ENCODE measurements around the gene CHID1. TPM values are rescaled to one million over a fixed set of nuclear protein-coding genes. Genes with fewer than 3 reads are reported as not detected.
A peak's percentile ranks its signal among the peaks of the same experiment; 100 is the strongest.

Gene CHID1
- total and polyA plus RNA-seq, 9 of the 15 experiments (the other 6 are each of a cell fraction or from before 2014, with no cell fraction given): 15.1 to 108 (median 39.8) TPM

GRCh38 chr11:926341-926916 lies 15.8 kb upstream of the CHID1 start (continued):
- TF ChIP-seq PHTF2 (CRISPR knock-in tag; IDR thresholded peaks at IDR 0.05): no peak
- TF ChIP-seq ZNF780A (CRISPR knock-in tag; IDR thresholded peaks at IDR 0.05): no peak
- TF ChIP-seq POLR2AphosphoS2 (IDR thresholded peaks at IDR 0.05; ENCODE audit: low read length): no peak
- peak; percentile 15; the same call in 1 of the 2 replicates for TF ChIP-seq CXXC5 (CRISPR knock-in tag; IDR thresholded peaks at IDR 0.05)

GRCh38 chr11:925496-926301 lies 15.1 kb upstream of the CHID1 start, which contains the start of gene AP2A2:
Gene AP2A2 (plus strand): TSS chr11:925870. CDS start chr11:926022, 152 bp downstream.
- DNase-seq (ENCODE audit: extremely low read depth in 1 of 4, low spot score in 3 of 4) (peak; percentile 93 to 96 (median 95)), ATAC-seq (peak; percentile 89), FAIRE-seq (peak; percentile 72)
- peak within 1 kb of the TSS; percentile 98 for H2AFZ ChIP-seq (ENCODE audit: low read depth, low read length)
- peaks cover 4% of the 10 kb centered on the region for H3K9me1 ChIP-seq (ENCODE audit: control insufficient read depth, insufficient read depth, low read length)
- intact Hi-C loops (cut with micrococcal nuclease) (no loop called here), in situ Hi-C loops (cut with MboI) (no loop called here)
- H4K20me1 ChIP-seq (replicated peaks; ENCODE audit: control insufficient read depth, insufficient read depth, low read length): no peaks in the 10 kb centered on the region; the same call in 1 of the 2 replicates
- peak within 1 kb of the TSS; percentile 85; the same call in 2 of the 3 replicates for H3K27ac ChIP-seq (ENCODE audit: extremely low read depth, low read depth, low read length)
- peak within 1 kb of the TSS; percentile 89 for H3K4me3 ChIP-seq
- WGBS (ENCODE audit: insufficient coverage, low coverage, missing lambda C conversion rate): 6% methylated on average over 47 of the region's 124 CpGs
- peak within 1 kb of the TSS; percentile 76 for H3K4me2 ChIP-seq (ENCODE audit: insufficient read depth, low read length)
- peaks cover 31% of the 10 kb centered on the region for H3K79me2 ChIP-seq (ENCODE audit: control insufficient read depth, insufficient read depth, low read length)
- ChIA-PET POLR2A (interaction anchor here (0.6 kb wide), 1 partner anchor 14 kb away, joined by 3 read pairs; no protein-coding TSS in a partner anchor), CTCF (ENCODE audit: low intra/inter-chr PET ratio) (interaction anchor here (0.6 to 0.7 kb wide), 2 partner anchors 198 to 227 kb away, joined by 3 to 4 read pairs; no protein-coding TSS in a partner anchor)
- no peaks in the 10 kb centered on the region for H3K27me3 ChIP-seq (ENCODE audit: control insufficient read depth in 2 of 2, insufficient read depth in 2 of 2, low read length in 2 of 2)
- no peaks in the 10 kb centered on the region for H3K9me3 ChIP-seq (replicated peaks; ENCODE audit: control insufficient read depth, insufficient read depth, low read depth, low read length)
- H3K4me1 ChIP-seq (replicated peaks in 1 of 2; ENCODE audit: control insufficient read depth in 2 of 2, insufficient read depth in 2 of 2, low read length in 2 of 2): peaks cover 19 to 52% of the 10 kb centered on the region in 2 experiments
- H3K36me3 ChIP-seq (ENCODE audit: control insufficient read depth, insufficient read depth, low read length): peaks cover 17% of the 10 kb centered on the region; the same call in 1 of the 3 replicates
- peak within 1 kb of the TSS; percentile 79 to 95 for H3K9ac ChIP-seq (ENCODE audit: insufficient read depth in 1 of 2, low read depth in 2 of 2, low read length in 2 of 2)
- no TSS peak for BruUV-seq (replicated peaks)
- TF ChIP-seq SUPT5H (IDR thresholded peaks at IDR 0.05) (0 out of 2 replicates have a peak, but pooled peaks have one; percentile 35), HNRNPL (IDR thresholded peaks at IDR 0.05; ENCODE audit: low read depth, low read length) (0 out of 2 replicates have a peak, but pooled peaks have one; percentile 8), BRF1 (IDR thresholded peaks at IDR 0.05; ENCODE audit: borderline replicate concordance, extremely low read depth, insufficient read length) (no peak), SP1 (CRISPR knock-in tag; IDR thresholded peaks at IDR 0.05) (0 out of 2 replicates have a peak, but pooled peaks have one; percentile 35), MTA3 (IDR thresholded peaks at IDR 0.05; ENCODE audit: borderline replicate concordance) (peak; percentile 66; the same call in 1 of the 2 replicates), ZFX (CRISPR knock-in tag; IDR thresholded peaks at IDR 0.05) (peak; percentile 63), POLR2A (conservative IDR thresholded peaks at IDR 0.05) (peak; percentile 54; the same call in 1 of the 2 replicates), RBFOX2 (IDR thresholded peaks at IDR 0.05; ENCODE audit: low read depth, low read length) (peak; percentile 80), CBX3 (IDR thresholded peaks at IDR 0.05; ENCODE audit: borderline replicate concordance in 1 of 2, low read length in 2 of 2) (peak in 1 of 2 experiments; percentile 83; a peak in 1 of 3 replicates), CTBP1 (IDR thresholded peaks at IDR 0.05; ENCODE audit: borderline replicate concordance) (peak; percentile 97), PHF8 (IDR thresholded peaks at IDR 0.05; ENCODE audit: borderline replicate concordance, low read length) (peak; percentile 67; the same call in 1 of the 2 replicates)
- TF ChIP-seq, protein P1, sequence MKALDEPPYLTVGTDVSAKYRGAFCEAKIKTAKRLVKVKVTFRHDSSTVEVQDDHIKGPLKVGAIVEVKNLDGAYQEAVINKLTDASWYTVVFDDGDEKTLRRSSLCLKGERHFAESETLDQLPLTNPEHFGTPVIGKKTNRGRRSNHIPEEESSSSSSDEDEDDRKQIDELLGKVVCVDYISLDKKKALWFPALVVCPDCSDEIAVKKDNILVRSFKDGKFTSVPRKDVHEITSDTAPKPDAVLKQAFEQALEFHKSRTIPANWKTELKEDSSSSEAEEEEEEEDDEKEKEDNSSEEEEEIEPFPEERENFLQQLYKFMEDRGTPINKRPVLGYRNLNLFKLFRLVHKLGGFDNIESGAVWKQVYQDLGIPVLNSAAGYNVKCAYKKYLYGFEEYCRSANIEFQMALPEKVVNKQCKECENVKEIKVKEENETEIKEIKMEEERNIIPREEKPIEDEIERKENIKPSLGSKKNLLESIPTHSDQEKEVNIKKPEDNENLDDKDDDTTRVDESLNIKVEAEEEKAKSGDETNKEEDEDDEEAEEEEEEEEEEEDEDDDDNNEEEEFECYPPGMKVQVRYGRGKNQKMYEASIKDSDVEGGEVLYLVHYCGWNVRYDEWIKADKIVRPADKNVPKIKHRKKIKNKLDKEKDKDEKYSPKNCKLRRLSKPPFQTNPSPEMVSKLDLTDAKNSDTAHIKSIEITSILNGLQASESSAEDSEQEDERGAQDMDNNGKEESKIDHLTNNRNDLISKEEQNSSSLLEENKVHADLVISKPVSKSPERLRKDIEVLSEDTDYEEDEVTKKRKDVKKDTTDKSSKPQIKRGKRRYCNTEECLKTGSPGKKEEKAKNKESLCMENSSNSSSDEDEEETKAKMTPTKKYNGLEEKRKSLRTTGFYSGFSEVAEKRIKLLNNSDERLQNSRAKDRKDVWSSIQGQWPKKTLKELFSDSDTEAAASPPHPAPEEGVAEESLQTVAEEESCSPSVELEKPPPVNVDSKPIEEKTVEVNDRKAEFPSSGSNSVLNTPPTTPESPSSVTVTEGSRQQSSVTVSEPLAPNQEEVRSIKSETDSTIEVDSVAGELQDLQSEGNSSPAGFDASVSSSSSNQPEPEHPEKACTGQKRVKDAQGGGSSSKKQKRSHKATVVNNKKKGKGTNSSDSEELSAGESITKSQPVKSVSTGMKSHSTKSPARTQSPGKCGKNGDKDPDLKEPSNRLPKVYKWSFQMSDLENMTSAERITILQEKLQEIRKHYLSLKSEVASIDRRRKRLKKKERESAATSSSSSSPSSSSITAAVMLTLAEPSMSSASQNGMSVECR (CRISPR knock-in tag; IDR thresholded peaks at IDR 0.05): peak; percentile 57
